ENCODE data around the gene PLEKHA7. TPM values are rescaled to one million over a fixed set of nuclear protein-coding genes. Genes with fewer than 3 reads are reported as not detected.

The PLEKHA7 gene
- total and polyA plus RNA-seq, 8 donors, result 12.8 to 82.3 (median 46.6) TPM

GRCh38 chr11:16975906-16976305, 38.3 kb downstream of the PLEKHA7 start:
- Histone ChIP-seq H3K4me3 (no peak overlapping the region), H3K9me3 (no peaks in the 10 kb centered on the region), H3K36me3 (no peaks in the 10 kb centered on the region), H3K4me1 (peaks cover 23 to 67% (median 49%) of the 10 kb centered on the region in 4 donors), H3K27me3 (no peaks in the 10 kb centered on the region), H3K27ac (no peak overlapping the region)
- intact Hi-C loops (cut with DNase I; ENCODE audit: low total_unique reads), result no loop called here
- TF ChIP-seq CTCF (IDR thresholded peaks at IDR 0.05), result no peak
- TF ChIP-seq POLR2AphosphoS5 (IDR thresholded peaks at IDR 0.05), result no peak
- no peak for TF ChIP-seq POLR2A (IDR thresholded peaks at IDR 0.05)
- no peak for TF ChIP-seq EP300 (IDR thresholded peaks at IDR 0.05)
- WGBS, 5 donors, result 64 to 100% (median 84%) methylated on average over 1 of the region's 1 CpG
- no peak for DNase-seq

- peaks cover 10 to 67% (median 46%) of the 10 kb centered on the region in 4 donors for H3K4me1 ChIP-seq
- H3K9me3 ChIP-seq, result no peaks in the 10 kb centered on the region
- peak overlapping the region in 1 of 5 donors; percentile 31 for H3K27ac ChIP-seq
- intact Hi-C loops (cut with DNase I; ENCODE audit: low total_unique reads), result no loop called here
- H3K4me3 ChIP-seq, result no peak overlapping the region
- 65 to 81% (median 69%) methylated on average over 3 of the region's 3 CpGs for WGBS, 5 donors
- H3K27me3 ChIP-seq, result no peaks in the 10 kb centered on the region
- no peaks in the 10 kb centered on the region for H3K36me3 ChIP-seq
- no peak for DNase-seq
- TF ChIP-seq CTCF (IDR thresholded peaks at IDR 0.05) (no peak), EP300 (IDR thresholded peaks at IDR 0.05) (no peak), POLR2AphosphoS5 (IDR thresholded peaks at IDR 0.05) (no peak), POLR2A (IDR thresholded peaks at IDR 0.05) (no peak)
Observed at GRCh38 chr11:16973338-16973964, 40.8 kb downstream of the PLEKHA7 start.

GRCh38 chr11:16969010-16969999, 44.9 kb downstream of the PLEKHA7 start:
- Histone ChIP-seq H3K27me3 (no peaks in the 10 kb centered on the region), H3K27ac (peak overlapping the region in 4 of 5 donors; percentile 2 to 73 (median 38)), H3K4me1 (peaks cover 18 to 76% (median 46%) of the 10 kb centered on the region in 4 donors), H3K4me3 (no peak overlapping the region), H3K36me3 (no peaks in the 10 kb centered on the region), H3K9me3 (no peaks in the 10 kb centered on the region)
- TF ChIP-seq POLR2A (IDR thresholded peaks at IDR 0.05), result no peak
- TF ChIP-seq CTCF (IDR thresholded peaks at IDR 0.05), result no peak
- TF ChIP-seq POLR2AphosphoS5 (IDR thresholded peaks at IDR 0.05), result no peak
- no peak for TF ChIP-seq EP300 (IDR thresholded peaks at IDR 0.05)
- no peak for DNase-seq
- intact Hi-C loops (cut with DNase I; ENCODE audit: low total_unique reads), result no loop called here
- 64 to 68% (median 67%) methylated on average over 5 of the region's 5 CpGs for WGBS, 5 donors

- Histone ChIP-seq H3K9me3 (no peaks in the 10 kb centered on the region), H3K4me1 (peaks cover 18 to 76% (median 46%) of the 10 kb centered on the region in 4 donors), H3K27me3 (no peaks in the 10 kb centered on the region), H3K4me3 (no peak overlapping the region), H3K27ac (peak overlapping the region; percentile 58 to 73 (median 64)), H3K36me3 (no peaks in the 10 kb centered on the region)
- 65 to 88% (median 82%) methylated on average over 2 of the region's 2 CpGs for WGBS, 5 donors
- no peak for DNase-seq
- intact Hi-C loops (cut with DNase I; ENCODE audit: low total_unique reads), result no loop called here
- TF ChIP-seq POLR2AphosphoS5 (IDR thresholded peaks at IDR 0.05) (no peak), POLR2A (IDR thresholded peaks at IDR 0.05) (no peak), EP300 (IDR thresholded peaks at IDR 0.05) (no peak), CTCF (IDR thresholded peaks at IDR 0.05) (no peak)
Observed at GRCh38 chr11:16968196-16968595, 46.0 kb downstream of the PLEKHA7 start.
